A673 (cell line): ENCODE data around the gene HLA-DRB5.

Source experiments
- EZH2 ChIP-seq: fragments of 200-600 bp; sonication (generic); IDR thresholded peaks from 2 replicates; pipeline ENCODE4 v1.6.1; 2017; ENCODE audit warnings: borderline replicate concordance, low read depth, mild to moderate bottlenecking, mixed read lengths, antibody characterized with exemption, low read length; ENCODE audit not compliant: poor library complexity, severe bottlenecking
- TF ChIP-seq, protein P1 (sequence below): fragments of 300-800, 200-600 bp; sonication (generic); conservative IDR thresholded peaks from 2 replicates; pipeline ENCODE4 v1.5.1; 2017; ENCODE audit warnings: low read depth, mild to moderate bottlenecking, antibody characterized with exemption, low read length, moderate library complexity, mixed read lengths

DNA sequence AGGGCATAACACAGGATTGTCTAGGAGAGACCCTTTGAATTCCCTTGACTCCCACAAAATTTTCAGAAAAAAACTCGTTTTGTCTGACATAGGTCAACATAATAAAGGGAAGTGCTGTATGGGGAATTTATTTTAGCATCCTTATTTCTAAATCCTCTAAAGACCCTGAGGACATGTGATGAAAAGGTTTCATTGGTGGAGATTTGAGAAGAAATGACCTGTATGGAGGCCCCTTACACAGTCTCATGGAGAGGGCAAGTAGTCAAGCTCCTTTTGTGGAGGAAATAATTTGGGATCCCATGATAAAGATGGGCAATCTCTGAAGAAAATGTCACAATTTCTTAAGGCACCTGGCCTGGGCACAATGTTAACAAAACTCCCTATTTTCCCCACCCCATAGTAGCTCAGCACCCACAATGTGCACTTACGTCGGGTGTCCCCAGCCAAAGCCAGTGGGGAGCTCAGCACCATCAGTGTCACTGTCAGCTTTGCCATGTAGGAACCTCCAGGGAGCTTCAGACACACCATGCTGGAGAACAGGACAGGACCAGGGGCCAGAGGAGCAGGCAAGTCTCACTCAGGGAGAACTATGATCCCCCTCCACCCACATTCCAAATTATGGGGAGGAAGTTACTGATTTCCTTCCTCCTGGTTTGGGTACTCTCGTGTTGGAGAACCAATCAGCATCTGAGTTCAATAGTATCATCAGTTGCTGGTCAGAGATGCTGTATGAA is at the start of gene HLA-DRB5:
- TF ChIP-seq, protein P1, sequence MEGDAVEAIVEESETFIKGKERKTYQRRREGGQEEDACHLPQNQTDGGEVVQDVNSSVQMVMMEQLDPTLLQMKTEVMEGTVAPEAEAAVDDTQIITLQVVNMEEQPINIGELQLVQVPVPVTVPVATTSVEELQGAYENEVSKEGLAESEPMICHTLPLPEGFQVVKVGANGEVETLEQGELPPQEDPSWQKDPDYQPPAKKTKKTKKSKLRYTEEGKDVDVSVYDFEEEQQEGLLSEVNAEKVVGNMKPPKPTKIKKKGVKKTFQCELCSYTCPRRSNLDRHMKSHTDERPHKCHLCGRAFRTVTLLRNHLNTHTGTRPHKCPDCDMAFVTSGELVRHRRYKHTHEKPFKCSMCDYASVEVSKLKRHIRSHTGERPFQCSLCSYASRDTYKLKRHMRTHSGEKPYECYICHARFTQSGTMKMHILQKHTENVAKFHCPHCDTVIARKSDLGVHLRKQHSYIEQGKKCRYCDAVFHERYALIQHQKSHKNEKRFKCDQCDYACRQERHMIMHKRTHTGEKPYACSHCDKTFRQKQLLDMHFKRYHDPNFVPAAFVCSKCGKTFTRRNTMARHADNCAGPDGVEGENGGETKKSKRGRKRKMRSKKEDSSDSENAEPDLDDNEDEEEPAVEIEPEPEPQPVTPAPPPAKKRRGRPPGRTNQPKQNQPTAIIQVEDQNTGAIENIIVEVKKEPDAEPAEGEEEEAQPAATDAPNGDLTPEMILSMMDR = no peak
- TF ChIP-seq EZH2 = no peak
